RWPE2 (cell line): ENCODE data around the gene CCSAP.

Experiments
- ATAC-seq: fragments of 200-7000 bp; cut with Tn5 transposase; 3 replicates; pipeline ENCODE4 v1.9.1; 2021; ENCODE audit warnings: low read depth
- DNase-seq: peaks from one replicate; pipeline ENCODE4 v3.0.0-alpha.2; 2020; ENCODE audit warnings: low spot score
- H3K27ac ChIP-seq: fragments of 450-650 bp; 2 replicates; pipeline ENCODE4 v1.5.1; 2017; ENCODE audit warnings: mild to moderate bottlenecking; ENCODE audit not compliant: poor library complexity, severe bottlenecking
- H3K27me3 ChIP-seq: fragments of 250-450 bp; sonication (Bioruptor Pico); 2 replicates; pipeline ENCODE4 v1.5.1; 2021; ENCODE audit warnings: mild to moderate bottlenecking, moderate library complexity; ENCODE audit not compliant: insufficient read depth, poor library complexity, severe bottlenecking
- H3K36me3 ChIP-seq: fragments of 250-450 bp; sonication (Bioruptor Pico); 2 replicates; pipeline ENCODE4 v1.5.1; 2020; ENCODE audit warnings: low read depth, mild to moderate bottlenecking, moderate library complexity
- H3K4me1 ChIP-seq: fragments of 250-450 bp; sonication (Bioruptor Pico); 2 replicates; pipeline ENCODE4 v1.5.1; 2021; ENCODE audit warnings: mild to moderate bottlenecking, moderate library complexity; ENCODE audit not compliant: insufficient read depth, poor library complexity, severe bottlenecking
- H3K4me3 ChIP-seq: fragments of 250-450 bp; sonication (Bioruptor Pico); 2 replicates; pipeline ENCODE4 v1.5.1; 2021; ENCODE audit warnings: mild to moderate bottlenecking, moderate library complexity; ENCODE audit not compliant: severe bottlenecking
- H3K9me3 ChIP-seq: fragments of 250-450 bp; sonication (Bioruptor Pico); 2 replicates; pipeline ENCODE4 v1.5.1; 2021; ENCODE audit warnings: mild to moderate bottlenecking, moderate library complexity; ENCODE audit not compliant: severe bottlenecking
- TF ChIP-seq, protein P1 (sequence below): fragments of 450-650 bp; IDR thresholded peaks from one replicate; pipeline ENCODE4 v1.5.1; 2017; ENCODE audit warnings: mild to moderate bottlenecking, moderate library complexity; ENCODE audit not compliant: poor library complexity, severe bottlenecking

CCSAP gene

DNA sequence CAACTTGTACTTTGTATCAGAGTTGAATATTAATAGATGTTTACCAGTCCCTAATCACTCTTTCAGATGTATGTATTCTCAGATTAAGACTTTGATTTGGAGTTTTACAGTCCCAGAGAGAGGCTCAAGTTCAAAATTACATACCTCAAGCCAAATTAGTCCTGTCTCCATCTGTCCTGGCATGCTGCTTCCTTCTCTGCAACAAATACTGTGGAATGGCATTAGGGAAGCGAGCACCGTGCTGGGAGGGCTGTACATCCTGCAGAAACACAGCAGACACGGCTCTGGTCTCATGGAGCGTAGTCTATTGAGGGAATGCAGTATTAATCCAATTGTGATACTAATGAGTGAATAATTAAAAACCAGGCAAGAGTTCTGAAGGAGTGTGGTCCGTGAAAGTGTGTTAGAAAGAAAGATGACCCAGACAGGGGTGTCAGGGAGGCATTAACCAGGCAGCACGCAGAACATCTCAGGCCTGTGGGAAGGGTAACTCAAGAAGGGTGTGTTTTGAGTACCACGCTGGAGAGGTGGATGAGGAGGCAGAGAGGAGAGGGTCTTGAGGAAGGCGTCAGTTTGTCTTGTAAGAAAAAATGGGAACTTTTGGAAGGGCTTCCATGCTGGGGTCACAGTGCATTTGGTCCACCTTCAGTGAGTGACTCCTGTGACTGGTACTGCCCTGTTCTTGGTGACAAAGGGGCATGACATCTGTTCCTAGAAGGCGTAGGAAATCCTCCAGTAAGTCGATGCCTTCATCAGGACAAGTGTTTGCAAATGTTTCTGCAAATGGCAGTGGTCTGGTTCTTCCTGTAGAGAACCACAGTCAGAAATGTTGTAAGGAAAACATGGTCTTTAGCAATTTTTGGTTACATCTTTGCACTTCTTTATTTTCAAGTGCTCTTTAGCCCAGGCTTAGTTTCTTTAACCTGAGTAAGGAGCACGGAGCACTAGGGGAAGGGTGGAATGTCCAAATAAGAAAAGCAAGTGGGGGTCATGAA is 70.4 kb downstream of the CCSAP start:
- H3K9me3 ChIP-seq, result no peaks in the 10 kb centered on the region
- H3K4me1 ChIP-seq, result peaks cover 14% of the 10 kb centered on the region
- no peaks in the 10 kb centered on the region for H3K27me3 ChIP-seq
- H3K36me3 ChIP-seq, result no peaks in the 10 kb centered on the region
- TF ChIP-seq, protein P1, sequence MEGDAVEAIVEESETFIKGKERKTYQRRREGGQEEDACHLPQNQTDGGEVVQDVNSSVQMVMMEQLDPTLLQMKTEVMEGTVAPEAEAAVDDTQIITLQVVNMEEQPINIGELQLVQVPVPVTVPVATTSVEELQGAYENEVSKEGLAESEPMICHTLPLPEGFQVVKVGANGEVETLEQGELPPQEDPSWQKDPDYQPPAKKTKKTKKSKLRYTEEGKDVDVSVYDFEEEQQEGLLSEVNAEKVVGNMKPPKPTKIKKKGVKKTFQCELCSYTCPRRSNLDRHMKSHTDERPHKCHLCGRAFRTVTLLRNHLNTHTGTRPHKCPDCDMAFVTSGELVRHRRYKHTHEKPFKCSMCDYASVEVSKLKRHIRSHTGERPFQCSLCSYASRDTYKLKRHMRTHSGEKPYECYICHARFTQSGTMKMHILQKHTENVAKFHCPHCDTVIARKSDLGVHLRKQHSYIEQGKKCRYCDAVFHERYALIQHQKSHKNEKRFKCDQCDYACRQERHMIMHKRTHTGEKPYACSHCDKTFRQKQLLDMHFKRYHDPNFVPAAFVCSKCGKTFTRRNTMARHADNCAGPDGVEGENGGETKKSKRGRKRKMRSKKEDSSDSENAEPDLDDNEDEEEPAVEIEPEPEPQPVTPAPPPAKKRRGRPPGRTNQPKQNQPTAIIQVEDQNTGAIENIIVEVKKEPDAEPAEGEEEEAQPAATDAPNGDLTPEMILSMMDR, result no peak
- DNase-seq (no peak), ATAC-seq (no peak)
- H3K27ac ChIP-seq, result peak overlapping the region; percentile 80
- peak overlapping the region; percentile 76 for H3K4me3 ChIP-seq

DNA sequence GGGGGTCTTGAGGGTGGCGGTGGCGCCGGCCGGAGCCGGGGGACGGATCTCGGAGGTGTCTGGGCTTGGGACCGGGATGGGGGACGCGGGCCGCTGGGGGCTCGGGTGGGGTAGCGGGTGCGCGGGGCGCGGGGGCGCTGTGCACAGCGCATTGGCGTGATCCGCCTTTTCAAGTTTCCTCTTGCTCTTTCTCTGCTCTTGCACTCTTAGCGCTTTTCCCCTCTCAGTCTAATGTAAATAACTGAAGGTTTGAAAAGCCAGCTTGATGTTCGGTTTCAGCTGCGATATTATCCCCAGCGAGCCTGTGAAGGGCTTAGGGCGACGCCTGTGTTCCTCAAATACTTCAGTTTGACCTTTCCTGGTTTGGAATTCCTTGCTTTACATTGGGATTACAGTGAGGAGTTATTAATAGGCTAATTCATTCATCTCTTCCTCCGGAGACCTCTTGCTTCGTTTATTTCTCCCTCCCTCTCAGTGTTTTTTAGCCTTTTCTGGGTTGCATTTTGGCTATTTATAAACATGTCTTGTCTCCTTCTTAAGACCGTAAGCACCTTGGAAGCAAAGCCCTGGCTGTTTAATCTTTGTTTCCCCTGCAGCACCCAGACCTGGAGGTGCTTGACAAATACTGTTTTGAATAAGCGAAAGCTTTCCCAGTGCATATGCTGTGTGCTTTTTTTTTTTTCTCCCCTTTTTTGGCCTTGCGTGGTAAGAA is 71.2 kb downstream of the CCSAP start:
- no peaks in the 10 kb centered on the region for H3K36me3 ChIP-seq
- H3K4me3 ChIP-seq, result peak overlapping the region; percentile 76
- H3K27ac ChIP-seq, result peak overlapping the region; percentile 80
- ATAC-seq, result peak; percentile 29; the same call in 1 of the 3 replicates
- TF ChIP-seq, protein P1, result no peak
- no peaks in the 10 kb centered on the region for H3K9me3 ChIP-seq
- DNase-seq, result no peak
- H3K4me1 ChIP-seq, result peaks cover 14% of the 10 kb centered on the region
- H3K27me3 ChIP-seq, result no peaks in the 10 kb centered on the region
